ENCODE measurements around the gene LGALS9B. TPM values are rescaled to one million over a fixed set of nuclear protein-coding genes. Genes with fewer than 3 reads are reported as not detected.
"Not testable (repeated sequence)": the region's sequence is repeated elsewhere in the genome, so short reads cannot be mapped to it uniquely, and the experiment has no call there.

Gene LGALS9B
- total RNA-seq, 1 donor from 2014 or later, result not detected

- H3K27me3 ChIP-seq; DNase-seq; ATAC-seq; H3K9me3 ChIP-seq; intact Hi-C loops (cut with DNase I); H3K4me1 ChIP-seq; H3K4me3 ChIP-seq; H3K36me3 ChIP-seq; H3K27ac ChIP-seq: not testable (repeated sequence)
These were observed 50.9 kb downstream of the LGALS9B start for GRCh38 chr17:20416381-20416911.

- H3K27ac ChIP-seq; DNase-seq; ATAC-seq; H3K4me3 ChIP-seq; H3K27me3 ChIP-seq; H3K36me3 ChIP-seq; H3K9me3 ChIP-seq; H3K4me1 ChIP-seq; intact Hi-C loops (cut with DNase I): not testable (repeated sequence)
These were observed 51.9 kb downstream of the LGALS9B start for GRCh38 chr17:20415479-20415878.

- peak; percentile 87 for ATAC-seq
- DNase-seq; H3K4me3 ChIP-seq; H3K36me3 ChIP-seq; H3K27ac ChIP-seq; intact Hi-C loops (cut with DNase I); H3K27me3 ChIP-seq; H3K9me3 ChIP-seq; H3K4me1 ChIP-seq: not testable (repeated sequence)
These were observed 65.9 kb downstream of the LGALS9B start for GRCh38 chr17:20401306-20402022.

GRCh38 chr17:20400559-20401305 is 66.6 kb downstream of the LGALS9B start:
- DNase-seq; intact Hi-C loops (cut with DNase I); H3K27me3 ChIP-seq; H3K9me3 ChIP-seq; H3K27ac ChIP-seq; H3K4me3 ChIP-seq; H3K4me1 ChIP-seq; H3K36me3 ChIP-seq: not testable (repeated sequence)
- ATAC-seq, result peak; percentile 64

Other genes starting within 250 kb of the LGALS9B start
- not detected for gene CDRT15L2, start 112.2 kb upstream of the LGALS9B start, total RNA-seq

Measured in upper lobe of right lung (tissue), 1 donor.